CD4-positive, alpha-beta T cell treated with Interferon alpha-2 for 1 hour (primary cell): ENCODE data around the gene ADAT3.
"Not testable (repeated sequence)": the region's sequence is repeated elsewhere in the genome, so short reads cannot be mapped to it uniquely, and the experiment has no call there.

Experiments
- DNase-seq, 2 donors: peaks; one replicate each; pipeline ENCODE4 v3.0.0-alpha.2; 2020 to 2022

Gene ADAT3

DNA sequence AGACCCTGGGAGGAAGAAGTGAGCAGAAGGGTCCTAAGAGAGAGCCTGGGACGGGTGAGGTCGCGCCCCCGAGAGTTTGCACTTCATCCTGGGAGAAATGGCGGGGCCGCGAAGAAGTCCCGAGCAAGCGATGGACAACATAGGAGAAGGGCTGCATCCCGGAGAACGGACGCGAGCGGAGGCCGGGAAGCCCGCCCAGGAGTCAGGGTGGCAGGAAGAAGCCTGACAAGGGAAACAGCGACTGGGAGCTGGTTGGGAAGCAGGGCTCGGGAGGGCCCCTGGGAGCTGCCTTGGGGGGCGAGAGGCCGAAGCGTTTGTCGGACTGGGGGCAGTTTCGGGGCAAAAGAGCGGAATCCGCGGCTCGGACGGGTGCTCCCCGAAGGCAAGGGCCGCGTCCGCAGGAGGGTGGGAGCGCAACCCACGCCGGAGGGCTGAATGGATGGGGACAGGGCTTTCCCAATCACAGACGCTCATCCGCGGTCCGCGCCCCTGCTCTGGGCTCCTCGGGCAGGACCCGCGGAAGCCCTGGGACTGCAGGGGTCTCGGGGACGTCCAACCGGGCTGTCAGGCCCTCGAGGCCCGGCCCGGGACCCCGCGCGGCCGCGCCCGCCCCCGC, 20.4 kb upstream of the ADAT3 start:
- DNase-seq: no peak

DNA sequence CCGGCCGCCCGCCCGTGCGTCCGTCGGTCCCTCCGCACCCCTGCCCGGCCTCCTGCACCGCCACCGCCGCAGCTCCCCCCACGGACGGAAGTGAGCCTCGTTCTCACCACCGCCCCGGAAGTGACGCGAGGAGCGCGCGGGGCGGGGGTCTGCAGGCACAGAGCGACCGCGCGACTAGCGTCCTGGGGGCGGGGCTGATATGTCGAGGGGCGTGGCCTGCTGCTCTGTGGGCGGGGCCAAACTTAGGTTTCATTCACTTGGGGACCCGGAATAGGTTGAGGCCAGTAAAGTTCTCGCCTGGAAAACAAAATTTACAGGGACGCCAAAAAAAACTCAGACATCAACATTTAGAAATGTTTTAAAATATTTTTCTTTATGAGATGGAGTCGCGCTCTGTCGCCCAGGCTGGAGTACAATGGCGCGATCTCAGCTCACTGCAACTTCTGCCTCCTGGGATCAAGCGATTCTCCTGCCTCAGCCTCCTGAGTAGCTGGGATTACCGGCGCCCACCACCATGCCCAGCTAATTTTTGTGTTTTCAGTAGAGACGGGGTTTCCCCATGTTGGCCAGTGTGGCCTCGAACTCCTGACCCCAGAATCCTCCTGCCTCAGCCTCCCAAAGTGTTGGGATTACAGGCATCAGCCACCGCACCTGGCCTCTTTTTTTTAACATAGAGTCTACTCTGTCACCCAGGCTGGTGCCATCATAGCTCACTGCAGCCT, 19.6 kb upstream of the ADAT3 start, which contains the start of gene ABHD17A:
TSS of gene ABHD17A (minus strand) at position 99 of the 722 bp plus-strand sequence. CDS start 3,930 bp downstream, outside the sequence.
- peak; percentile 95 to 96 for DNase-seq

DNA sequence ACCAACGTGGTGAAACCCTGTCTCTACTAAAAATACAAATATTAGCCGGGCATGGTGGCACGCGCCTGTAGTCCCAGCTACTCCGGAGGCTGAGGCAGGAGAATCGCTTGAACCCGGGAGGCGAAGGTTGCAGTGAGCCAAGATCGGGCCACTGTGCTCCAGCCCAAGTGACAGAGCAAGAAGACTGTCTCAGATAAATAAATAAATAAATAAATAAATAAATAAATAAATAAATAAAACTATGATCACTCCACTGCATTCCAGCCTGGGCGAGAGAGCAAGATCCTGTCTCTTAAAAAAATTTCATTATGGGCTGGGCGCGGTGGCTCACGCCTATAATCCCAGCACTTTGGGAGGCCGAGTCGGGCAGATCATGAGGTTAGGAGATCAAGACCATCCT, 18.8 kb upstream of the ADAT3 start:
- not testable (repeated sequence) for DNase-seq

DNA sequence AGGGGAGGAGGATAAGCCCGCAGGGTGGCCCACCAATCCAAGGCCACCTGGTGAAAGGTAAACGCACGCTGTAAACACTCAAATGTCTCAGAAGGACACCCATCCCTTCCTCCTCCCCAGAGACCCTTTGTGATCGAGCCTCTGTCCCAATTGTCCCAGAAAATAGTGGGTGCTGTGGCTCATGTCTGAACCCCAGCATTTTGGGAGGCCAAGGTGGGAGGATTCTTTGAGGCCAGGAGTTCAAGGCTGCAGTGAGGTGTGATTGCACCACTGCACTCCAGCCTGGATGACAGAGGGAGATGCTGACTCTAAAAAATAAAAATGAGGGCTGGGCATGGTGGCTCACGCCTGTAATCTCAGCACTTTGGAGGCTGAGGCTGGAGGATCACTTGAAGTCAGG, 16.8 kb upstream of the ADAT3 start:
- no peak for DNase-seq

DNA sequence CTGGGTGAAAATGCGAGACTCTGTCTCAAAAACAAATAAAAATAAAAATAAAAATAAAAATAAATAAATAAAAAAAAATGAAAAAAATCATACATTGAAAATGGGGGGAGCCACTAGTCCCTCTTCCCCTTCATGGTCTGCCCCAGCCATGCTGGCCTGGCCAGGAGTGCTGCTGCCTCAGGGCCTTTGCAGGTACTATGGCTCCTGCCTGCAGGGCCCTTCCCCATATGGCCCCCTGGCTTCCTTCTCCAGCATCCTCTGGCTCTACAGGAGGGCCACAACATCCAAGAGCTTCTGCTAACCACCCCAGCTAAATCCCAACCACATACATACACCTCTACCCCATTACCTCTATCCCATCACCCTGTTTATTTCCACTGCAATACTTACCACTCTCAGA, 15.3 kb upstream of the ADAT3 start:
- no peak for DNase-seq

DNA sequence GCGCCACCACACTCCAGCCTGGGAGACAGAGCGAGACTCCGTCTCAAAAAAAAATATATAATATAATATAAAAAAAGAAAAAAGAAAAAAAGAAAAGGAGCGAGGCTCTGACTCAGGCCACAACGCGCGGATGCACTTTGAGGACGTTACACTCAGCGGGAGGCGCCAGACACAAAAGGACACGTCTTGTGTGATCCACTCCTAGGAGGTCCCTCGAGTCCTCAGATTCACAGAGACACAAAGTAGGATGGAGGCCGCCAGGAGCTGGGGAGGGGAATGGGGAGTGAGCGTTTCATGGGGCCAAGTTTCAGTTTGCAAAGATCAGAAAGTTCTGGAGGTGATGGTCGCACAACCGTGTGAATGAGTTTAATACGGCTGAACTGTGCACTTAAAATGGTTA, 11.4 kb upstream of the ADAT3 start:
- no peak for DNase-seq

DNA sequence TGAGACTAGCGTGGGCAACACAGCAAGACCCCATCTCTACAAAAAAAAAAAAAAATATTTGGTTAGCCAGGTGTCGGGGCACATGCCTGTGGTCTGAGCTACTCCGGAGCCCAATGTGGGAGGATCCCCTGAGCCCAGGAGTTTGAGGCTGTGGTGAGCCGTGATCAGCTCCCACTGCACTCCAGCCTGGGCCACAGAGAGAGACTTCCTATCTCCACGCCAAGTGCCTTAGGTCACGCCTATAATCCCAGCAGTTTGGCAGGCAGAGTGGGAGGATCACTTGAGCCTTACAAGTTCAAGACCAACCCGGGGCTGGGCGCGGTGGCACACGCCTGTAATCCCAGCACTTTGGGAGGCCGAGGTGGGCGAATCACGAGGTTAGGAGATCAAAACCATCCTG, 8.7 kb upstream of the ADAT3 start:
- no peak for DNase-seq

DNA sequence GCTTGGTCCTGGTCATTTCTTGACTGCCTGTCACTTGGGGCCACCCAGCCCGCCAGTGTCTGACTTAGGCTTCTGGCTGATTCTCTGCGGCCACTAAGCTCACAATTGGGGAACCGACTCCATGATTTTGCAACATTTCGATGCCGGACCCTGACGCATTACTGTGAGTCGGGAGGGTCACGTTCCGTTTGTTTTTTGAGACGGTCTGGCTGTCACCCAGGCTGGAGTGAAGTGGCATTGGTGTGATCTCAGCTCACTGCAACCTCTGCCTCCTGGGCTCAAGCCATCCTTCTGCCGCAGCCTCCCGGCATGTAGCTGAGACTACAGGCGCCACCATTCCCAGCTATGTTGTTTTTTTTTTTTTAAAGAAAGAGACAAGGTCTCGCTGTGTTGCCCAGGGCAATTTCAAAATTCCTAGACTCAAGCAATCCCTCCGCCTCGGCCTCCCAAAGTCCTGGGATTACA, 3.2 kb upstream of the ADAT3 start:
- peak in 1 of 2 donors; percentile 74 for DNase-seq

DNA sequence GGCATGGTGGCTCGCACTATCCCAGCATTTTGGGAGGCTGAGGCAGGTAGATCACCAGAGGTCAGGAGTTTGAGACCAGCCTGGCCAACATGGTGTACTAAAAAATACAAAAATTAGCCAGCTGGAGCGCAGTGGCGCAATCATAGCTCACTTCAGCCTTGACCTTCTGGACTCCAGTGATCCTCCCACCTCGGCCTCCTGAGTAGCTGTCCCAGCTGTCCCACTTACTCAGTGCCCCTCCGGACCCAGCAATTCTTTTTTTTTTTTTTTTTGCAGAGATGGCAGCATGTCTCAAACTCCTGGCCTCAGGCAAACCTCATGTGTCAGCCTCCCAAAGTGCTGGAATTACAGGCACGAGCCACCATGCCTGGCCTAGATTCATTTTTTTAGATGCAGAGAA, 2.3 kb upstream of the ADAT3 start:
- no peak for DNase-seq

DNA sequence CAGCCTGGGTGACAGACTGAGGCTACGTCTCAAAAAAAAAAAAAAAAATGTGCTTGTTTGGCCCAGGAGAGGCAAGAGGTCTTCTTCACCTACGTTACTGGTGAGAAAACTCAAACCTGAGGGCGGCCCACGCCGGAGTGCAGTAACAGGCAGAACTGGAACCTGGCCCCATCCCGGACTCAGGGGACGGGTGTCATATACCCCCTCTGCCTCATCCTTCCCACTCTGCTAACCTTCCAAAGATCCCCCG, 414 bp upstream of the ADAT3 start:
- no peak for DNase-seq

DNA sequence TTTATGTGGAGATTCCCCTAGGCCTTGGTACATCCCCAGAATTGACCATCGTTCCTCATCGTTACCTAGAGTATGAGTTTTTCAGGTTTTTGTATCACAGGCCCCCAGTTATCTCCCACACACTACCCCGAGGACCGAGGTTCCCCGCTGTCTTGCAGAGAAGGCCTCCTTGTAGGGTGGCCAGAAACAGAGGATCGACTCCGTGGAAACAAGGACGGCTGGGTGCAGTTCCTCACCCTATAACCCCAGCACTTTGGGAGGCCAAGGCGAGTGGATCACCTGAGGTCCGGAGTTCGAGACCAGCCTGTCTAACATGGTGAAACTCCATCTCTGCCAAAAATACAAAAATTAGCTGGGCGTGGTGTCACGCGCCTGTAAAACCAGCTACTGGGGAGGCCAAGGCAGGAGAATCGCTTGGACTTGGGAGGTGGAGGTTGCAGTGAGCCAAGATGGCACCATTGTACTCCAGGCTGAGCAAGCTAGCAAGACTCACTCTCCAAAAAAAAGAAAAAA, 720 bp downstream of the ADAT3 start:
- no peak for DNase-seq

DNA sequence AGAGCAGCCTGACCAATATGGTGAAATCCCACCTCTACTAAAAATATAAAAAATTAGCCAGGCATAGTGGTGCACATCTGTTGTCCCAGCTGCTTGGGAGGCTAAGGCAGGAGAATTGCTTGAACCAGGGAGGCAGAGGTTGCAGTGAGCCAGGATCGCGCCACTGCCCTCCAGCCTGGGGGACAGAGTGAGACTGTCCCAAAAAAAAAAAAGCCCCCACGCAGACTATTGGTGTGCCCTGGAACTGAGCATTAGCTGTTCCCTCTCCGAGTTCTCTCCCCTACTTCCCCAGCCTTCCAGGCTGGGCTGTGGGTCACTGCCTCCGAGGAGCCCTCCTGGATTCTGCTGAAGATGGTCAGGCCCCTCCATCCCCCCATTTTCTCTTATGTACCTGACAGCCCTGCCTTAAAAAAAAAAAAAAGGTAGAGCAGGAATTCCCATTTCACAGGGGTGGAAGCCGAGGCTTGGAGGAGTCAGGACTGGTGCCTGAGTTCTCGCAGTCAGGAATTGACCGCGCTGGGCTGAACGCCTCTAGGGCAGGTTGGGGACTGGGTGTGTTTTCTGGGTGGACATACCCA, 1.9 kb downstream of the ADAT3 start:
- DNase-seq: no peak

DNA sequence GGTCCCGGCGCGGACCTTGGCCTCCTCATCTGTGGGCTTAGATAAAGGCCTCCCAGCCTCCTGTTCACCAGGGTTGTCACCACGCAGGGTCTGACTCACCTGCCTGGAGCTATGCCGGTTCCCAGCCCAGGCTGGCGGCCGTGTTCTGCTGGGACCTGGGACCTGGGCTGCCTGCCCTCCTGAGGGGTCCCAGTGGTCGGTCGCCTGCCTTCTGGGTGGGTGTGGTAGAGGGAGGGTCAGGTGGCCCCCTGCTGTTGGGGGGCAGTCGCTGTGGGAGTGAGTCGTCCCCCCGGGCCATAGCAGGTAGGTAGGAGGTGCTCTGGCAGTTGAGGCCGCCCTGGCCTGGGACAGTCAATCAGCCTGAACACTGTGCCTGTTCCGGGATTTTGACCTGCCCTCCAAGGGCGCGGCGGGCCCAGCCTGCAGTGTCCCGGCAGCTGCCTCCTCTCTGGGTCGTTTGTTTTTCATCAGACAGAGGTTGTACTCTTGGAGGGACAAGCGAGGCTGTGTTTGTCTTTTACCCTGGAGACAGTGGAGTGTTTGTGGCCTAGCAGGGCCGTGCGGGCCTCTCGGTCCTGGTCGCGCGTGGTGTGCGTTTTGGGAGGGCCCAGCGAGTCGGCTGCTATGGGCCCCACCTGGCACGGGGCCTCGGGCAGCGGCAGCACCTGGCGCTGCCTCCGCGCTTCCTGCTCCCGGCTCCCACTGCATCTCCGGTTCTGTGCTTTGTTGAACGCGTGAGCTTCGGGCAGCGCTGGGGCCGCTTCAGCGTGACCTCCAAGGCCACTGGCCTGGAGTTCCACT, 2.6 kb downstream of the ADAT3 start:
- DNase-seq: no peak

DNA sequence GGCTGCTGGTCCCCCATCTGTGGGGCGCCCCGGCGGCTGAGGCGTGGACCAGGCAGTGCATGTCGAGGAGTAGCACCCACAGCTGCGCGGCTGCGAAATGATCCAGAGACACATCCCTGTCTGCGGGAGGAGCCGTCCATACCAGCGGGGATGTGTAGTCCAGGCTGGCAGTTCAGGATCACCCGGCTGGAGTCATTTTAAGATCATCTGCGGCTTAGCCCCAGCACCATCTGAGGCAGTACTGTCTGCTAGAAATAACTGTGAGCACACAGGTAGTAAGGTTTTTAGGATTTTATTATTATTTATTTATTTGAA, 3.1 kb downstream of the ADAT3 start:
- no peak for DNase-seq

DNA sequence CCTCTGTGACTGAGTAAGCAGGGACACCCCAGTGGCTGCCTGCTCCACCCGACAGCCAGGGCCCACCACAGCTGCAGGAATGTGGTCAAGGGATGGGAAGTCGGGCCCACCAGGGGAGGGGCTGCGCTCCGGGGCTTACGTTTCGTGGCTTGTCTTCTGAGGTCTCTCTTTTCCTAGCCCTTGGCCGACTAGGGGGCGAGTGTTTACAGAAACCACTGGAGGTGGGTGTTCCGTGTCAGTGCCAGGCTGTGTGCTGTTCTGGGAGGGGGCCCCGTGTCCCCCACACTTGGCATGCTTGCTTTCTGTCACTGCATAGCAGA, 4.5 kb downstream of the ADAT3 start:
- DNase-seq: no peak

DNA sequence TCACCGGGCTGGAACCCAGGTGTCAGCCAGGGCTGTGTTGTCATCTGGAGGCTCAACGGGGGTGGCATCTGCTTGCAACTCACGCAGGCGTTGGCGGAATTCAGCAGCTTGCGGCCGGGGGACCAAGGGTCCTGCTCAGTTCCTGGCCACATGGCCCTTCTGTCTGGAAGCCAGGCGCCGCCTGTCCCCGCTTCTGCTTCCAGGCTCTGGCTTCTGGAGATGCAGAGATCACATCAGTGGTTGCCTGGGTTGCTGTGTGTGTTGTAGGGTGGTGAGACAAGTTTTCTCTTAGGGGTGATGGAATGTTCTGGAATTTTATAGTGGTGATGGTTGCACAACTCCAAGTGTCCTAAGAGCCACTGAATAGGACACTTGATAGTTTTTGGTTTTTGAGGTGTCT, 5.0 kb downstream of the ADAT3 start:
- DNase-seq: no peak

DNA sequence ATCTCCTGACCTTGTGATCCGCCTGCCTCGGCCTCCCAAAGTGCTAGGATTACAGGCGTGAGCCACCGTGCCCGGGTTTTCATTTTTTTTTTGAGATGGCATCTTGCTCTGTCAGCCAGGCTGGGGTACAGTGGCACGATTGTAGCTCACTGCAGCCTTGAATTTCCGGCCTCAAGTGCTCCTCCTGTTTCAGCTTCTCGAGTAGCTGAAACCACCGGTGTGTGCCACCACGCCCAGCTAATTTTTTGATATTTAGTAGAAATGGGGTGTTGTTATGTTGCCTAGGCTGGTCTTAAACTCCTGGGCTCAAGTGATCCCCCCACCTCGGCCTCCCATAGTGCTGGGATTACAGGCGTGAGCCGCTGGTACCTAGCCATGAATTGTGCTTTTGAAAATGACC, 5.9 kb downstream of the ADAT3 start:
- DNase-seq: no peak

DNA sequence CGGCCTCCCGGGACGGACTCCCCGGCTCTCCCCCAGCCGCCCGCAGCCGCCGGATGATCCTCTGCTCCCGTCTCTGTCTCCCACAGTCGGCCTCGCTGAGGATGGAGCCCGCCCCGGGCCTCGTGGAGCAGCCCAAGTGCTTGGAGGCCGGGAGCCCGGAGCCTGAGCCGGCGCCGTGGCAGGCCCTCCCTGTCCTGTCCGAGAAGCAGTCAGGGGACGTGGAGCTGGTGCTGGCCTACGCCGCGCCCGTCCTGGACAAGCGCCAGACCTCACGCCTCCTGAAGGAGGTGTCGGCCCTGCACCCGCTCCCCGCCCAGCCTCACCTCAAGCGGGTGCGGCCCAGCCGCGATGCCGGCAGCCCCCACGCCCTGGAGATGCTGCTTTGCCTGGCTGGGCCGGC, 6.8 kb downstream of the ADAT3 start:
- no peak for DNase-seq

DNA sequence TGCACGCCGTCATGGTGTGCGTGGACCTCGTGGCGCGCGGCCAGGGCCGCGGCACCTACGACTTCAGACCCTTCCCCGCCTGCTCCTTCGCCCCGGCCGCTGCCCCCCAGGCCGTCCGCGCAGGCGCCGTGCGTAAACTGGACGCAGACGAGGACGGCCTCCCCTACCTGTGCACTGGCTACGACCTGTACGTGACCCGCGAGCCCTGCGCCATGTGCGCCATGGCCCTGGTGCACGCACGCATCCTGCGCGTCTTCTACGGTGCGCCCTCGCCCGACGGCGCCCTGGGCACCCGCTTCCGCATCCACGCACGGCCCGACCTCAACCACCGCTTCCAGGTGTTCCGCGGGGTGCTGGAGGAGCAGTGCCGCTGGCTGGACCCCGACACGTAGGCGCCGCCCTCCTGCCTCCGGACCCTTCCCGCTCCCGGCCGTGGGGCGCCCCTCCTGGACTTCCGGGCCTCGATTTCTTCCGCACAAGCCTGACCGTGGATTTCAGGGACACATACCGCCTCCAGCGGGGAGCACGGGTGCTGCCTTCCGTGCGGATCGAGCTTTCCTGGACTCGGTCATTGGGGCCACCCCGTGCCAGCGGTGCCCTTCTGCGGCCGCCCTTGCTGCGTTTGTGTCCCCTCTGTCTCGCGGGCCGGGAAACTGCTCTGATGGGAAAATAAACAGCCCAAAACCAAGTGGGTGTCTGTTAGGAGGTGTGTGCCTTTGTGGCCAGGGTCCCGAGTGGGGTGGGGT, 7.7 kb downstream of the ADAT3 start:
- no peak for DNase-seq

DNA sequence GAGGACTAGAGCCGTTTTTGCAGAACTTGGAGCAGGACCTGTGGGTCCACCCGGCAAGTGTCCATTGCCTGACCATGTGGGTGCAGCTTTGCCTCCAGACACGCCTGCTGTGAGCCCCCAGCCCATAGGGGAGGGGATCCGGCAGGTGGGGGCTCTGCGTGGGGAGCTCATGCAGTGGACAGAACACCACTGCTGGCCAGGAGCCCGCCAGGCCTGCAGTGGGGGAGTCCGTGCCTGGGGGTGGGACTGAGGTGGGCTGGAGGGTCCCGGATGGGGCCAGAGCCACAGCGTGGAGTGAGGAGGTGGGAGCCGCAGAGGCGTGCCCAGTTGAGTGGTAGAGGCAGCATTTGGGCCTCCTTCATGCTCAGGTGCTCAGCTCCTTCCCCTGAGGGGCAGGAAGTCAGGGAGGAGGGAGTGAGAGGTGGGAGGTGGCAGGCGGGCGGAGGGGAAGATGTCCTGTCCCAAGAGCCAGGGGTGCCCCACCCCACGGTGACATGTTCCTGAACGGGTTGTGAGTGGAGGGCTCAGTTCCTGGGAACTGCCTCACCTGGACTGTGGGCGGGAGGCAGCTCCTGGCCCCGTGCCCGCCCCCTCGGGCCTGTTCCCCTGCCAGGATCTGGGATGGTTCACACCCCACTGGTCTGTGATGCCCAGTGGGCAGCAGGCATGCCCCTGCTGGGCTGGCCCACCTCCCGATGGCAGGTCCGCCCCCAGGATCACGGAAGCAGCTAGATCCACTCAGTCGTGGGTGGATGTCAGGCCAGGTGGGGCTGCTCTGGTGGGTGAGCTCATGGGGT, 8.8 kb downstream of the ADAT3 start:
- no peak for DNase-seq

DNA sequence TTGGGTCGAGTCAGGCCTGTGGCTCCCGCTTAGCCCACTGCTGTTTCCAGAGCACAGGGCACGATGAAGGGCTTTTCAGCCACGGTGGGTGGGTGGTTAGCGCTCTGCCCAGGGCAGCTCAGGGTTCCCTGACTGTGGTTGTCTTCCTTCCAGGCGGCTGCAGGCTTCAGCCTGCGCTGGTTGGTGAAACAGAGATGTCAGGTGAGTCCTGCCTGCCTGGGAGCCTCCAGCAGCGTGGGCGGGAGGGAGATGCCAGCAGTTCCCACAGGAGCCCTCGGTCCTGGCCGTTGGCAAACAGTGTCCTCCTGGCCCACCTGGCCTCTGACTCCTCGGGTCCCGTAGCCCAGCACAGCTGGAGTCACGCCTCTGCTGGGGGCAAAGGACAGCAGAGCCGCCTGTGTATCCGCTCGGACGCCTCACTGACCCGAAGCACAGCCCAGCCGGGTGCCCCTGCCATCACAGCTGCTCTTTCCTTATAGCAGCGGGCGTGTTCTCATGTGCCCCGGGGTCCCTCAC, 9.7 kb downstream of the ADAT3 start:
- no peak for DNase-seq

DNA sequence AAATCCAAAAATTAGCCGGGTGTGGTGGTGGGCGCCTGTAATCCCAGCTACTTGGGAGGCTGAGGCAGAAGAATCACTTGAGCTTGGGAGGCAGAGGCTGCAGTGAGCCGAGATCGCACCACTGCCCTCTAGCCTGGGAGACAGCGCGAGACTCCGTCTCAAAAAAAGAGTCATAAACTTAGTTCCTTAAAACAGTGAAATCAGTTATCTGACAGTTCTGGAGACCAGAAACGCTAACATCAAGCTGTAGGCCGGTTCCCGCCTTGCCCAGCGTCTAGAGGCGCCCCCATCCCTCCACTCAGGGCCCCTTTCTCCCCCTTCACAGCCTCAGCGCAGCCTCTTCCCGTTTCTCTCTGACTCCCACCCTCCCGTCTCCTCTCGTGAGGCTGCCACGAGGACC, 11.9 kb downstream of the ADAT3 start:
- no peak for DNase-seq
